Testis (tissue), 3 donors: ENCODE measurements around the gene CLPTM1L. TPM values are rescaled to one million over a fixed set of nuclear protein-coding genes. Genes with fewer than 3 reads are reported as not detected.

Source experiments
- DNase-seq: peaks from one replicate; pipeline ENCODE4 v3.0.0-alpha.2; 2019
- H3K27ac ChIP-seq, 2 donors: fragments of 200-600 bp; sonication (generic); one replicate each; pipeline ENCODE4 v1.5.1; 2019
- H3K27me3 ChIP-seq: fragments of 200-600 bp; sonication (generic); one replicate; pipeline ENCODE4 v1.5.1; 2019
- H3K36me3 ChIP-seq: fragments of 200-600 bp; sonication (generic); one replicate; pipeline ENCODE4 v1.5.1; 2017; ENCODE audit warnings: low read depth; ENCODE audit errors: missing control alignments
- H3K4me1 ChIP-seq: fragments of 200-600 bp; sonication (generic); one replicate; pipeline ENCODE4 v1.5.1; 2019
- H3K4me3 ChIP-seq, 2 donors: fragments of 200-600 bp; sonication (generic); one replicate each; pipeline ENCODE4 v1.5.1; 2017 to 2019
- H3K9me3 ChIP-seq: fragments of 200-600 bp; sonication (generic); one replicate; pipeline ENCODE4 v1.5.1; 2017
- POLR2A ChIP-seq: fragments of 450-650 bp; IDR thresholded peaks from one replicate; pipeline ENCODE4 v1.6.1; 2017; ENCODE audit warnings: antibody characterized with exemption, mild to moderate bottlenecking, moderate library complexity
- WGBS, 2 donors: methylation state at CpG; one replicate each; pipeline ENCODE4 v1.1.5; 2018; 5-methylcytosine and 5-hydroxymethylcytosine counted together
- intact Hi-C: fragments of 100-400 bp; cut with DNase I; formaldehyde crosslinking; loops from one replicate; pipeline ENCODE4 v1.15.1; 2023; ENCODE audit warnings: low total_unique reads
- polyA plus RNA-seq: library from polyadenylated mRNA; stranded (reverse); fragments of 350-450 nt; fragmentation: Illumina TruSeq; extraction: RNeasy Lipid Tissue Mini Kit (QIAGEN cat#74804); gene quantifications from one replicate; pipeline ENCODE4 v1.2.3, GENCODE V29; 2014; ENCODE audit warnings: low read depth, low replicate concordance; ENCODE audit not compliant: insufficient read depth
- total RNA-seq, 2 donors: library from RNA; depleted of rRNA; stranded (reverse); fragments of >200 nt; gene quantifications; one replicate each; pipeline ENCODE4 v1.2.3, GENCODE V29; 2016
- TF ChIP-seq, protein P1 (sequence below), 3 experiments: fragments of 450-650 bp in 2 of 3; fragments of 200-600 bp in 1 of 3; sonication (generic) in 1 of 3; IDR thresholded peaks; one replicate each; pipeline ENCODE4 v1.5.1; 2016 to 2019; ENCODE audit warnings: antibody characterized with exemption in 3 of 3, mild to moderate bottlenecking in 2 of 3, moderate library complexity in 1 of 3

CLPTM1L gene
- total and polyA plus RNA-seq, 3 donors from 2014 or later = 148 to 170 (median 150) TPM

GRCh38 chr5:1332461-1333001 lies 12.4 kb downstream of the CLPTM1L start:
- Histone ChIP-seq H3K4me3 (no peak overlapping the region), H3K9me3 (no peaks in the 10 kb centered on the region), H3K27me3 (no peaks in the 10 kb centered on the region), H3K36me3 (no peaks in the 10 kb centered on the region), H3K27ac (no peak overlapping the region), H3K4me1 (peaks cover 20% of the 10 kb centered on the region)
- 82 to 85% methylated on average over 11 of the region's 11 CpGs for WGBS, 2 donors
- intact Hi-C loops = no loop called here
- TF ChIP-seq POLR2A = no peak
- TF ChIP-seq, protein P1, sequence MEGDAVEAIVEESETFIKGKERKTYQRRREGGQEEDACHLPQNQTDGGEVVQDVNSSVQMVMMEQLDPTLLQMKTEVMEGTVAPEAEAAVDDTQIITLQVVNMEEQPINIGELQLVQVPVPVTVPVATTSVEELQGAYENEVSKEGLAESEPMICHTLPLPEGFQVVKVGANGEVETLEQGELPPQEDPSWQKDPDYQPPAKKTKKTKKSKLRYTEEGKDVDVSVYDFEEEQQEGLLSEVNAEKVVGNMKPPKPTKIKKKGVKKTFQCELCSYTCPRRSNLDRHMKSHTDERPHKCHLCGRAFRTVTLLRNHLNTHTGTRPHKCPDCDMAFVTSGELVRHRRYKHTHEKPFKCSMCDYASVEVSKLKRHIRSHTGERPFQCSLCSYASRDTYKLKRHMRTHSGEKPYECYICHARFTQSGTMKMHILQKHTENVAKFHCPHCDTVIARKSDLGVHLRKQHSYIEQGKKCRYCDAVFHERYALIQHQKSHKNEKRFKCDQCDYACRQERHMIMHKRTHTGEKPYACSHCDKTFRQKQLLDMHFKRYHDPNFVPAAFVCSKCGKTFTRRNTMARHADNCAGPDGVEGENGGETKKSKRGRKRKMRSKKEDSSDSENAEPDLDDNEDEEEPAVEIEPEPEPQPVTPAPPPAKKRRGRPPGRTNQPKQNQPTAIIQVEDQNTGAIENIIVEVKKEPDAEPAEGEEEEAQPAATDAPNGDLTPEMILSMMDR (IDR thresholded peaks at IDR 0.05) = no peak
- DNase-seq = no peak

DNA sequence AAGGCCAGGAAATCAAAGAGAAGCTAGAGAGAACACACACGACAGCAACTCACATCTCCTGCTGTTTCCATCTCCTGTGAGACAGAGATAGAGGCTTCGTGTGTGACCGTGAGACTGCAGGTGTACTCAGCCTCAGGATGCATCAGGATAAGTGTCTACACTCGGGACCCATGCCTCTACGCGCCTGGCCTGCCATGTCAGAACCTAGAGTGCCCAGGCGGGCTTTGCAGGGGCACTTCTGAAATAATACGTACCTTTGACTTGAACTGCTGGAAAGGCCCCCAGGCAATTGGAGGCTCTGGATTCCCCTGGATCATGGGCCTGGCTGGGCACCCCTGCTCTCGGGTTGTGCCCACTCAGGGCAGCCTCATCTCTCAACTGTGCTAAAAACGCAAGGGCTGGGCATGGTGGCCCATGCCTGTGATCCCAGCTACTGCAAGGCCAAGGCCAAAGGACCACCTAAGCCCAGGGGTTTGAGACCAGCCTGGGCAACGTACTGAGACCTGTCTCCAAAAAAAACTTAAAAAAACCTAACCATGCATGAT lies 13.0 kb downstream of the CLPTM1L start:
- H3K27ac ChIP-seq = no peak overlapping the region
- DNase-seq = no peak
- intact Hi-C loops = no loop called here
- H3K4me1 ChIP-seq = peaks cover 20% of the 10 kb centered on the region
- no peaks in the 10 kb centered on the region for H3K36me3 ChIP-seq
- TF ChIP-seq POLR2A = no peak
- TF ChIP-seq, protein P1 (IDR thresholded peaks at IDR 0.05) = no peak
- no peaks in the 10 kb centered on the region for H3K9me3 ChIP-seq
- H3K4me3 ChIP-seq = no peak overlapping the region
- WGBS, 2 donors = 94 to 95% methylated on average over 9 to 11 of the region's 11 CpGs
- no peaks in the 10 kb centered on the region for H3K27me3 ChIP-seq

GRCh38 chr5:1330847-1331831 lies 13.8 kb downstream of the CLPTM1L start:
- Histone ChIP-seq H3K4me1 (peaks cover 20% of the 10 kb centered on the region), H3K9me3 (no peaks in the 10 kb centered on the region), H3K36me3 (no peaks in the 10 kb centered on the region), H3K4me3 (no peak overlapping the region), H3K27ac (no peak overlapping the region), H3K27me3 (no peaks in the 10 kb centered on the region)
- TF ChIP-seq POLR2A = no peak
- TF ChIP-seq, protein P1 (IDR thresholded peaks at IDR 0.05) = no peak
- WGBS, 2 donors = 74 to 83% methylated on average over 22 to 26 of the region's 35 CpGs
- no peak for DNase-seq
- intact Hi-C loops = no loop called here

DNA sequence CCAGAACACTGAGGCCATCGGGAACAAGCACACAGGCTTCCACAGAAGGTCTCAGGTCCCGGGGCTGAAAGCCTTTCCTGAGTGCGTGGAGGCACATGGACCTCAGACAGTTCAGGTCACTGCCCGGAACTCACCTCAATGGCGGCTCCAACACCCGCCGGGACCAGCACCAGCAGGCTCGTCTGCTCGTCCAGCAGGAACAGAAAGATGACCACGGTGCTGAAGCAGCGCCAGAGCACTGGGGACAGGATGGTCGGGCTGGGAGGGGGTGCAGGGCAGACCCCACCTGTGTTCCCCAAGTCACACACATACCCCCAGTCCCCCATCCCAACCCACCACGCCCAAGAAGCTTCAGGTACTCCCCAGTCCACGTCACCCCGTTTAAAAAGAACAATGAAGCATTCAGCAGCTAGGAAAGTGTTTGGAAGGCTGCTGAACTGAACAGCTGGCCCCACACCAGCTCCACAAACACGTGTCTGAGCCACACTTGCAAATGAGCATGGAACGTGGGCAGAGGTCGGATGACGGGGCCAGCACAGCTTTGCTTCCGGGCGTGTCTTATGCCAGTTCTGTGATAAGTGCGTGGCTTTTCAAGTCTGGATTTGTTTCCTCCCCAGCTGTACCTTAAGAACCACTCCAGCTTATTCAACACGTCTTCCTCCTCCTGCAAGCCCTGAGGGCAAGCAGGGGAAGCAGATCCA lies 14.6 kb downstream of the CLPTM1L start:
- Histone ChIP-seq H3K36me3 (no peaks in the 10 kb centered on the region), H3K27me3 (no peaks in the 10 kb centered on the region), H3K4me3 (no peak overlapping the region), H3K27ac (no peak overlapping the region), H3K4me1 (peaks cover 20% of the 10 kb centered on the region), H3K9me3 (no peaks in the 10 kb centered on the region)
- no peak for DNase-seq
- intact Hi-C loops = no loop called here
- WGBS, 2 donors = 68 to 80% methylated on average over 14 to 23 of the region's 23 CpGs
- no peak for TF ChIP-seq POLR2A
- TF ChIP-seq, protein P1 (IDR thresholded peaks at IDR 0.05) = no peak
